GM13976 (cell line): Measurements from ENCODE around the gene LCP2.

Experiments
- DNase-seq: peaks from one replicate; pipeline ENCODE4 v3.0.0; 2012; ENCODE audit warnings: low spot score
- in situ Hi-C: fragments of 300-500 bp; cut with MboI; formaldehyde crosslinking; loops from one replicate; pipeline ENCODE4 v1.12.0; 2022; ENCODE audit warnings: low sequenced_read_pairs, mixed read lengths, inconsistent platforms; ENCODE audit not compliant: unreplicated experiment
- TF ChIP-seq, protein P1 (sequence below): IDR thresholded peaks from 2 replicates; pipeline ENCODE4 v1.5.1; 2012; ENCODE audit warnings: borderline replicate concordance, mild to moderate bottlenecking; ENCODE audit not compliant: insufficient read depth; ENCODE audit errors: extremely low read depth, missing control alignments, control extremely low read depth

LCP2 gene

GRCh38 chr5:170225326-170226128 is 72.0 kb downstream of the LCP2 start:
- DNase-seq, result peak; percentile 71
- TF ChIP-seq, protein P1, sequence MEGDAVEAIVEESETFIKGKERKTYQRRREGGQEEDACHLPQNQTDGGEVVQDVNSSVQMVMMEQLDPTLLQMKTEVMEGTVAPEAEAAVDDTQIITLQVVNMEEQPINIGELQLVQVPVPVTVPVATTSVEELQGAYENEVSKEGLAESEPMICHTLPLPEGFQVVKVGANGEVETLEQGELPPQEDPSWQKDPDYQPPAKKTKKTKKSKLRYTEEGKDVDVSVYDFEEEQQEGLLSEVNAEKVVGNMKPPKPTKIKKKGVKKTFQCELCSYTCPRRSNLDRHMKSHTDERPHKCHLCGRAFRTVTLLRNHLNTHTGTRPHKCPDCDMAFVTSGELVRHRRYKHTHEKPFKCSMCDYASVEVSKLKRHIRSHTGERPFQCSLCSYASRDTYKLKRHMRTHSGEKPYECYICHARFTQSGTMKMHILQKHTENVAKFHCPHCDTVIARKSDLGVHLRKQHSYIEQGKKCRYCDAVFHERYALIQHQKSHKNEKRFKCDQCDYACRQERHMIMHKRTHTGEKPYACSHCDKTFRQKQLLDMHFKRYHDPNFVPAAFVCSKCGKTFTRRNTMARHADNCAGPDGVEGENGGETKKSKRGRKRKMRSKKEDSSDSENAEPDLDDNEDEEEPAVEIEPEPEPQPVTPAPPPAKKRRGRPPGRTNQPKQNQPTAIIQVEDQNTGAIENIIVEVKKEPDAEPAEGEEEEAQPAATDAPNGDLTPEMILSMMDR, result peak; percentile 75
- in situ Hi-C loops, result loop anchor here (10.0 kb wide), 1 partner anchor 189 kb away; no protein-coding TSS in a partner anchor

- in situ Hi-C loops, result loop anchor here (10.0 kb wide), 1 partner anchor 191 kb away; no protein-coding TSS in a partner anchor
- DNase-seq, result no peak
- TF ChIP-seq, protein P1, result no peak
These were observed 73.7 kb downstream of the LCP2 start for GRCh38 chr5:170223906-170224305.

DNA sequence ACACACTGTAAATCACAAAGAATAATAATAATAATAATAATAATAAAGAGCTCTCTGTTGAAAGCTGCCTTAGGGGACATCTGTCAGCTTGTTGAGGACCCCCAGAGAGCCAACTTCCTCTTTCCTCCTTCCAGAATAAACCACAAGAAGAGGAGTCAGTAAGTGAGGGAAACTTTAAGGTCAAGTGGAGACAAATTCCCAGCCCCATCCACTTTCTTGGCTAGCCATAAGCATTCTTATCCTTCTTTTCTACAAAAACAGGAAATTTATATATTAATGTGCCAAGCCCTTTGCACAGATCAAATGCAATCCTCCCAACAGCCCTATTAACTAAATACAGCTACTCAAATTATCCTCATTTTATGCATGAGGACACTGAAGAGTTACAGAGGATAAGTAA is 74.2 kb downstream of the LCP2 start:
- TF ChIP-seq, protein P1, result no peak
- no peak for DNase-seq
- in situ Hi-C loops, result loop anchor here (10.0 kb wide), 1 partner anchor 191 kb away; no protein-coding TSS in a partner anchor

GRCh38 chr5:170221327-170221741 is 76.2 kb downstream of the LCP2 start:
- TF ChIP-seq, protein P1, result no peak
- in situ Hi-C loops, result loop anchor here (10.0 kb wide), 1 partner anchor 193 kb away; no protein-coding TSS in a partner anchor
- no peak for DNase-seq

DNA sequence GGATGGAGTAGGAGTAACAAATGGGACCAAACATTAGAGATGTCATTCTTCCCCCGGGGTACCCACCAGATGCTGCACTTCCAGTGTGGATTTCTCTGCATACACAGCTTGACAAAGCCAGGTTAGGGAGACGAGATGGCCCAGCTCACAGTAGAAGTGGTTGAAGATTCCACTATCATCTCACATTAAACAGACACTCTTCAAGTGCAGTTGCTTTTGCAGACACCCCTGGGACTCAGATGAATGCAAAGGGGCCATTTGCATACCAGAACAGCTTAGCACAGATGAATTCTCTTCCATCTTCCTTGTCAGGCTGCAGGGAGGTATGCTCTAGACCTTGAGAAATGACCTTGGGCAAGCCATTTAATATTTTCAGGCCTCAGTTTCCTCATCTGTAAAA is 77.4 kb downstream of the LCP2 start:
- TF ChIP-seq, protein P1, result no peak
- DNase-seq, result no peak
- in situ Hi-C loops, result loop anchor here (10.0 kb wide), 1 partner anchor 195 kb away; no protein-coding TSS in a partner anchor

DNA sequence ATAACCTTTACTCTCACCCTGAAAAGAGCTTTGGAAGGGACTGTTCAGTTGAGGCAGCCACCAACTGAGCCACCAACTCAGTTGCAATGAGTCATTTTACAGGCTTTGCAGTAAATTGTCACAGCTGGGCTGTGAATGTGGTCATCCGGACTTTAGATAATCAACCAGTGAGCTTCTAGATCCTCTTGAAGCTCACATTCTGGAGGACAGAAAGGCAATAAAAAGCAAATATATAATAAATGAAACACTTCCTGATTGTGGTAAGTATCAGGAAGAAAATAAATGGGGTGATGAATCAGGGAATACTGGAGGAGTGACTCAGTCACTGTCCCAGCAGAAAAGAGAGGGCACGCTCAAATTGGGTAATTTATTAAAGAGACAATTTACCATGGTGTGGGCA is 78.0 kb downstream of the LCP2 start:
- in situ Hi-C loops, result loop anchor here (10.0 kb wide), 1 partner anchor 195 kb away; no protein-coding TSS in a partner anchor

More for the DNA sequence above, 78.0 kb downstream of the LCP2 start:
- TF ChIP-seq, protein P1, result no peak
- no peak for DNase-seq
